Hematopoietic multipotent progenitor cell treated with erythropoietin and hydrocortisone succinate and interleukin-3 and kit ligand, for 6 days (in vitro differentiated cells): ENCODE data around the gene GPR25.

Source experiments
- DNase-seq: peaks from one replicate; pipeline ENCODE4 v3.0.0-alpha.2; 2015

Gene GPR25

GRCh38 chr1:200872446-200873115 is at the start of gene GPR25:
GPR25 (plus strand) TSS chr1:200872981; CDS start chr1:200873038, 57 bp downstream.
- DNase-seq = no peak

- DNase-seq = no peak
These were observed 41.7 kb upstream of the GPR25 start for GRCh38 chr1:200831091-200831490.

GRCh38 chr1:200834383-200834782 is 38.4 kb upstream of the GPR25 start:
- no peak for DNase-seq

- no peak for DNase-seq
These were observed 36.6 kb upstream of the GPR25 start for GRCh38 chr1:200836213-200836612.

- peak; percentile 65 for DNase-seq
These were observed 34.7 kb upstream of the GPR25 start for GRCh38 chr1:200837931-200838571.

- DNase-seq = no peak
These were observed 33.9 kb upstream of the GPR25 start for GRCh38 chr1:200838676-200839445.

GRCh38 chr1:200845360-200845759 is 27.4 kb upstream of the GPR25 start:
- no peak for DNase-seq

- DNase-seq = no peak
These were observed 26.4 kb upstream of the GPR25 start for GRCh38 chr1:200846398-200846797.

GRCh38 chr1:200849430-200849829 is 23.4 kb upstream of the GPR25 start:
- no peak for DNase-seq

- no peak for DNase-seq
These were observed 22.2 kb upstream of the GPR25 start for GRCh38 chr1:200850554-200850953.

GRCh38 chr1:200856716-200857357 is 15.9 kb upstream of the GPR25 start:
- no peak for DNase-seq

GRCh38 chr1:200857804-200858203 is 15.0 kb upstream of the GPR25 start:
- peak; percentile 67 for DNase-seq

- DNase-seq = peak; percentile 52
These were observed 10.7 kb upstream of the GPR25 start for GRCh38 chr1:200861937-200862647.

GRCh38 chr1:200862713-200863415 is 9.9 kb upstream of the GPR25 start:
- no peak for DNase-seq

GRCh38 chr1:200866116-200866515 is 6.7 kb upstream of the GPR25 start:
- DNase-seq = no peak

GRCh38 chr1:200866521-200866920 is 6.3 kb upstream of the GPR25 start:
- no peak for DNase-seq

- DNase-seq = no peak
These were observed 5.6 kb upstream of the GPR25 start for GRCh38 chr1:200867018-200867811.

GRCh38 chr1:200869376-200869752 is 3.4 kb upstream of the GPR25 start:
- no peak for DNase-seq

- no peak for DNase-seq
These were observed 2.9 kb upstream of the GPR25 start for GRCh38 chr1:200869753-200870391.

- no peak for DNase-seq
These were observed 412 bp downstream of the GPR25 start for GRCh38 chr1:200873116-200873670.
